ENCODE results near the gene ARHGAP18. TPM values are rescaled to one million over a fixed set of nuclear protein-coding genes. Genes with fewer than 3 reads are reported as not detected.

ARHGAP18 gene
- total RNA-seq, 1 donor from 2014 or later: 7.9 TPM

DNA sequence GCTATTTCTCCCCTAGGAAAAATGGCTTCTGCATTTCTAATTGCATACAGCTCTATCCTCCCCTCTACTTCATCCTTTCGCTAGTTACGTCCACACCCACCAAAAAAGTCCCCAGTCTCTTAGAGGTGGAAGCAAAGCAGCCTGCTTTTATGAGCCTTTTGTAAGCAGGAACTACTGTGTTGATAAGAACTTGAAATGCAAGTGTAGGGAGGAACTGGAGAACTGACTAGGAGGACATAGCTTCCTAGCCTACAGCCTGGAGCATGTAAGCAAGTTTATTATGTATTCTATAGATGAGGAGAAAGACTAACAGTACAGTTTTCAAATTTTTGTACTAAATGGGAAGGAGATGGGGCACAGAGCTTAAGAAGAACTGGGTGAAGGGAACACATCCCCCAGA lies 10.3 kb downstream of the ARHGAP18 start:
- no peak overlapping the region for H3K27ac Mint-ChIP-seq (ENCODE audit: unreplicated experiment)

DNA sequence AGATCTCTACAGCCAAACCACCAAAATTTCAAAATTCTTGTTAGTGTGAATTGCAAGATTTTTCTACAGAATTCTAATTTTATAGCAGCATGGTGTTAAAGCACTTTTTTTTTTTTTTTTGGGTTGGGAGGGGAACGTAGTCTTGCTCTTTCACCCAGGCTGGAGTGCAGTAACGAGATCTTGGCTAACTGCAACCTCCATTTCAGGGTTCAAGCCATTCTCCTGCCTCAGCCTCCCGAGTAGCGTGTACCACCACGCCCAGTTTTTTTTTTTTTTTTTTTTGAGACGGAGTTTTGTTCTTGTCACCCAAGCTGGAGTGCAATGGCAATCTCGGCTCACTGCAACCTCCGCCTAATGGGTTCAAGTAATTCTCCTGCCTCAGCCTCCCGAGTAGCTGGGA lies 11.5 kb downstream of the ARHGAP18 start:
- H3K4me3 Mint-ChIP-seq (ENCODE audit: unreplicated experiment): no peak overlapping the region
- H3K27me3 Mint-ChIP-seq (ENCODE audit: unreplicated experiment): no peaks in the 10 kb centered on the region
- H3K27ac Mint-ChIP-seq (ENCODE audit: unreplicated experiment): no peak overlapping the region
- no peaks in the 10 kb centered on the region for H3K36me3 Mint-ChIP-seq (ENCODE audit: unreplicated experiment)
- TF ChIP-seq, protein P1, sequence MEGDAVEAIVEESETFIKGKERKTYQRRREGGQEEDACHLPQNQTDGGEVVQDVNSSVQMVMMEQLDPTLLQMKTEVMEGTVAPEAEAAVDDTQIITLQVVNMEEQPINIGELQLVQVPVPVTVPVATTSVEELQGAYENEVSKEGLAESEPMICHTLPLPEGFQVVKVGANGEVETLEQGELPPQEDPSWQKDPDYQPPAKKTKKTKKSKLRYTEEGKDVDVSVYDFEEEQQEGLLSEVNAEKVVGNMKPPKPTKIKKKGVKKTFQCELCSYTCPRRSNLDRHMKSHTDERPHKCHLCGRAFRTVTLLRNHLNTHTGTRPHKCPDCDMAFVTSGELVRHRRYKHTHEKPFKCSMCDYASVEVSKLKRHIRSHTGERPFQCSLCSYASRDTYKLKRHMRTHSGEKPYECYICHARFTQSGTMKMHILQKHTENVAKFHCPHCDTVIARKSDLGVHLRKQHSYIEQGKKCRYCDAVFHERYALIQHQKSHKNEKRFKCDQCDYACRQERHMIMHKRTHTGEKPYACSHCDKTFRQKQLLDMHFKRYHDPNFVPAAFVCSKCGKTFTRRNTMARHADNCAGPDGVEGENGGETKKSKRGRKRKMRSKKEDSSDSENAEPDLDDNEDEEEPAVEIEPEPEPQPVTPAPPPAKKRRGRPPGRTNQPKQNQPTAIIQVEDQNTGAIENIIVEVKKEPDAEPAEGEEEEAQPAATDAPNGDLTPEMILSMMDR (IDR thresholded peaks at IDR 0.05; ENCODE audit: partially characterized antibody, unreplicated experiment): no peak
- no peak for DNase-seq
- H3K9me3 Mint-ChIP-seq (ENCODE audit: unreplicated experiment): no peaks in the 10 kb centered on the region
- H3K4me1 Mint-ChIP-seq (ENCODE audit: low read depth, unreplicated experiment): no peaks in the 10 kb centered on the region

More for the DNA sequence above, 10.3 kb downstream of the ARHGAP18 start:
- Mint-ChIP-seq H3K4me1 (ENCODE audit: low read depth, unreplicated experiment) (peaks cover 2% of the 10 kb centered on the region), H3K4me3 (ENCODE audit: unreplicated experiment) (no peak overlapping the region), H3K27me3 (ENCODE audit: unreplicated experiment) (peaks cover 2% of the 10 kb centered on the region), H3K36me3 (ENCODE audit: unreplicated experiment) (no peaks in the 10 kb centered on the region), H3K9me3 (ENCODE audit: unreplicated experiment) (no peaks in the 10 kb centered on the region)
- DNase-seq: no peak
- TF ChIP-seq, protein P1 (IDR thresholded peaks at IDR 0.05; ENCODE audit: partially characterized antibody, unreplicated experiment): no peak

DNA sequence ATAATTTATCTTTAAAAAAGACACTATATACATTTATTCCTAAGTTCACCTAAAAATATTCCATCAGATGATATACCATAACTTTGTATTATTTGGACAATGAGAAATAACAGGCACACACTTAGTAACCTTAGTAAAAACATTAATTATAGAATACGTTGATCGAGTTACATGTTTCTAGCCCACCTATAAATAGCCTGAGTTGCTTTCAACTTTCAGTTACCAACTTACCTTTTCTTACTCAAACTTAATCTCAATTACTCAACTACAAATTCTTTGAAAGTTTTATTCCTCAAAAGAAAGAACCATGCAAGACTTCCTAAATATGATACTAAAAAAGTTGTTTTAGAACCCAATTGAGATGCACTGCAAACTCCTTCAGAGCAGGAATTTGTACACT lies 12.2 kb downstream of the ARHGAP18 start:
- Mint-ChIP-seq H3K36me3 (ENCODE audit: unreplicated experiment) (no peaks in the 10 kb centered on the region), H3K4me3 (ENCODE audit: unreplicated experiment) (no peak overlapping the region), H3K9me3 (ENCODE audit: unreplicated experiment) (no peaks in the 10 kb centered on the region), H3K27me3 (ENCODE audit: unreplicated experiment) (no peaks in the 10 kb centered on the region), H3K27ac (ENCODE audit: unreplicated experiment) (no peak overlapping the region), H3K4me1 (ENCODE audit: low read depth, unreplicated experiment) (no peaks in the 10 kb centered on the region)
- TF ChIP-seq, protein P1 (IDR thresholded peaks at IDR 0.05; ENCODE audit: partially characterized antibody, unreplicated experiment): no peak
- no peak for DNase-seq

DNA sequence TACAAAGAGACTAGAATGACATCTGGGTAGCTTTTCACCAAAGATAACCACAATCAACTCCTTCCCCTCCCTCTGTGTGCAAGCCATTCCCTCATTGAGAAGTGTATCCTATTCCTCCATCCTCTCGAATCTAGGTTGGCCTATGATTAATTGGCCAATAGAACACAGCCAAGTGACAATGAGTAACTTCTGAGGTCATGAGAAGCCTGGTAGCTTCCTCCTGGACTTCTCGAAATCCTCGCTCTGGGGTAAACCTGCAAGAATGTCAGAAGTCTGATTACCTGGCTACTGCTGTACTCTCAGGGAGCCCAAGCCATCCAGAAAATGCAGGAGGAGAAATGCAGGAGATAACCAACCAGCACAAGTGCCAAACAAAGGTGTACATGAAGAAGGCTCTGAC lies 13.1 kb downstream of the ARHGAP18 start:
- TF ChIP-seq, protein P1 (IDR thresholded peaks at IDR 0.05; ENCODE audit: partially characterized antibody, unreplicated experiment): no peak
- no peak overlapping the region for H3K27ac Mint-ChIP-seq (ENCODE audit: unreplicated experiment)

DNA sequence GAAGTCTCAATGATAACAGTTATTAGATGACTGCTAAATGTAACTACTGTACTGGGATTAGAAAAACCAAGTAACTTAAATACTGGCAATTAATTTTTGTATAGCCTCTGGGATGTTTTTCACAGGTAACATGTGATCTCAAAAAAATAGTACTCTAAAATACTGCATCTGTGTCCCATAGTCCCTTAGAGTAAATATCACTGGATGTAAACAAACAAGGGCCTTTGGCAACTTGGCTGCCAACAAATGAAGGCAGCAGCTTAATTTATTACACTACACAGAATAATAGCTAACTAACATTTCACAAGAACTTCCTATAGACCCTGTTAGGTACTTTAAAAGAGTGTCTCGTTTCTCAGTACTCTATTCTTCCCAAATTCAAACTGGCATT lies 14.0 kb downstream of the ARHGAP18 start:
- Mint-ChIP-seq H3K27me3 (ENCODE audit: unreplicated experiment) (no peaks in the 10 kb centered on the region), H3K4me3 (ENCODE audit: unreplicated experiment) (no peak overlapping the region), H3K36me3 (ENCODE audit: unreplicated experiment) (no peaks in the 10 kb centered on the region), H3K4me1 (ENCODE audit: low read depth, unreplicated experiment) (no peaks in the 10 kb centered on the region), H3K9me3 (ENCODE audit: unreplicated experiment) (no peaks in the 10 kb centered on the region), H3K27ac (ENCODE audit: unreplicated experiment) (no peak overlapping the region)
- DNase-seq: no peak
- TF ChIP-seq, protein P1 (IDR thresholded peaks at IDR 0.05; ENCODE audit: partially characterized antibody, unreplicated experiment): no peak

More for the DNA sequence above, 13.1 kb downstream of the ARHGAP18 start:
- H3K4me3 Mint-ChIP-seq (ENCODE audit: unreplicated experiment): no peak overlapping the region
- no peak for DNase-seq
- no peaks in the 10 kb centered on the region for H3K36me3 Mint-ChIP-seq (ENCODE audit: unreplicated experiment)
- no peaks in the 10 kb centered on the region for H3K27me3 Mint-ChIP-seq (ENCODE audit: unreplicated experiment)
- no peaks in the 10 kb centered on the region for H3K4me1 Mint-ChIP-seq (ENCODE audit: low read depth, unreplicated experiment)
- H3K9me3 Mint-ChIP-seq (ENCODE audit: unreplicated experiment): no peaks in the 10 kb centered on the region
